AG20443 (cell line): ENCODE measurements around the gene SPOCK2.

Experiments used
- DNase-seq: peaks from one replicate; pipeline ENCODE4 v3.0.0; 2012; ENCODE audit warnings: low spot score, mixed read lengths

The SPOCK2 gene

DNA sequence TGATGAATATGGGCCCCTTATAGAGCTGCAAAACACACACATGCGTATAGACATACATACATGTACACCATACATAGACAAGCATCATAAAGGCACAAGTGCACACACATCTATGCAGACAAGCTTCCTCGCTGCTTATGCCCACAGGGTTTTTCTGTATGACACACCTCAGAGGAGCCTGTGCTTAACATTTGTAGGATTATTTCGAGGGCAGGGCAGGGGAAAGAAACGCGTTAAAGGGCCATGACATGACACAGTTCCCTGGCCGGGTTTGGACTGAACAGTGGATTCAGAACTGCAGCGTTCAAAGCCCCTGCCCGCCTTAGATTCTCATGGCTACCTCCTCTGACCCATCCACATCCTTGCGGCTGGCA lies 79.3 kb downstream of the SPOCK2 start:
- DNase-seq = no peak
